ENCODE measurements around the gene PLA2G2F.

The PLA2G2F gene

DNA sequence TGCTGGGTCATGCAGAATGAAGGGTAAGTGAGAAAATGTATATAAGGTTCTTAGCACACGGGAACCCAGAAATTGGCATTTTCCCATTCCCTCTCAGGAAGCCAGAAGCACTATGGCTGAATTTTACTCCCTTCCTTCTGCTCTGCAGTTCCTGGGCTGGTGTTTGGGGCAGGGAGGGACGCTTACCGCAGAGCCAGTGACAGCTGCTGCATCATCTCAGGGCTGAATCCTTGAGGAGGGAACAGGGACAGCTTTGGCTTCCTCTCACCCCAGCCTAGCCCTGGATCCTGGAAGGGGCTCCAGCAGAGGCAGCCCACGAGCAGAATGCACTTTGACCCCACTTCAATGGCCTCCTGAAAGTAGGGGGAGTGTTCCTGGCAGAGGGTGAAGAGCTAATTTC lies 31.8 kb upstream of the PLA2G2F start:
- H3K36me3 Mint-ChIP-seq (ENCODE audit: insufficient read depth): no peaks in the 10 kb centered on the region
- H3K9me3 Mint-ChIP-seq: no peaks in the 10 kb centered on the region
- no peak for ATAC-seq (replicated peaks; ENCODE audit: extremely low read depth, poor library complexity, severe bottlenecking)
- no peak overlapping the region for H3K27ac Mint-ChIP-seq (ENCODE audit: low read depth)
- no peak overlapping the region for H3K4me3 Mint-ChIP-seq
- H3K27me3 Mint-ChIP-seq: peaks cover 29% of the 10 kb centered on the region
- H3K4me1 Mint-ChIP-seq: no peaks in the 10 kb centered on the region
- no peak for DNase-seq (ENCODE audit: low spot score in 2 of 2)

DNA sequence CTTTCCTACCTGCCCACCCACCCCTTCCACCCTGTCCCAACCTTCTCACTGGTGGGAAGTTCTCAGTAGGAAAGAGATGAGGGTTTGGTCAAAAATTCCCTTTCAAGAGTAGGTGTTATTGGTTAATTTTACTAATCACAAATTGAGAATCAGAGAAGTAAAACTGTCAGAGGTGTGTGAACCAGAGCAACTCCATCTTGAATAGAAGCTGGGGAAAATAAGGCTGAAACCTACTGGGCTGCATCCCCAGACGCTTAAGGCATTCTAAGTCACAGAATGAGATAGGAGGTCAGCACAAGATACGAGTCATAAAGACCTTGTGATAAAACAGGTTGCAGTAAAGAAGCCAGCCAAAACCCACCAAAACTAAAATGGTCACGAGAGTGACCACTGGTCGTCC lies 31.3 kb upstream of the PLA2G2F start:
- Mint-ChIP-seq H3K27me3 (peaks cover 33% of the 10 kb centered on the region), H3K36me3 (ENCODE audit: insufficient read depth) (no peaks in the 10 kb centered on the region), H3K4me1 (no peaks in the 10 kb centered on the region), H3K9me3 (no peaks in the 10 kb centered on the region), H3K4me3 (no peak overlapping the region), H3K27ac (ENCODE audit: low read depth) (no peak overlapping the region)
- ATAC-seq (replicated peaks; ENCODE audit: extremely low read depth, poor library complexity, severe bottlenecking) (no peak), DNase-seq (ENCODE audit: low spot score in 2 of 2) (no peak)

DNA sequence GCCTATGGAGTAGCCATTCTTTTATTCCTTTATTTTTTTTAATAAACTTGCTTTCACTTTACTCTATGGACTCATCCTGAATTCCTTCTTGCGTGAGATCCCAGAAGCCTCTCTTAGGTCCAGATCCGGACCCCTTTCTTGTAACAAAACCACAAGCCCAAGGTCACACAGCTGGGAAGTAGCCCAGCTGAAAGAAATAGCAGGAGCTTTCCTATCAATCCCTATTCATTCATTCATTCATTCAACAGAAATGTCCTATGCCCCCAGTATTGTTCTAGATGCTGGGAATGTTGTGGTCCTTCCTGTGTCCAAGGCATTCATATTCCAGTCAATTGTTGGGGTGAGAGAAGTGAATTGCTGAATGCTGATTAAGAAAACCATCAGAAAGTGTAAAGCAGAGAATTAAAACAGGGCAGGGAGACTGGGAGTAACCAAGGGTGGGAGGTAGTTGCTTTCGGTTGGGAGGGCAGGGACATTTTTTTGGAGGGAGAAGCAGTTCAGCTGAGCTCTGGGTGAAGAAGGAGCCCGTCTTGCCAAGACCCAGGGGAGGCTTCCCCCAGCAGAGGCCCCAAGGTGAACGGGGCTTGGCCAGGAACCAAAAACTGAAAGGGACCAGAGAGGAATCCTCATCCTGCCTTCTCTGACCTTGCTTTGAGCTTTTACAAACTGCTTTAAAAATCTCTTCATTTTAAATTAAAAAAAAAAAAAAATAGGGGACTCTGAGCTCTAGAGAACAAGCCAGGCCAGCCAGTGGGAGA lies 30.6 kb upstream of the PLA2G2F start:
- Mint-ChIP-seq H3K36me3 (ENCODE audit: insufficient read depth) (no peaks in the 10 kb centered on the region), H3K4me1 (no peaks in the 10 kb centered on the region), H3K4me3 (no peak overlapping the region), H3K9me3 (no peaks in the 10 kb centered on the region), H3K27ac (ENCODE audit: low read depth) (no peak overlapping the region), H3K27me3 (peaks cover 41% of the 10 kb centered on the region)
- no peak for DNase-seq (ENCODE audit: low spot score in 2 of 2)
- ATAC-seq (replicated peaks; ENCODE audit: extremely low read depth, poor library complexity, severe bottlenecking): no peak

DNA sequence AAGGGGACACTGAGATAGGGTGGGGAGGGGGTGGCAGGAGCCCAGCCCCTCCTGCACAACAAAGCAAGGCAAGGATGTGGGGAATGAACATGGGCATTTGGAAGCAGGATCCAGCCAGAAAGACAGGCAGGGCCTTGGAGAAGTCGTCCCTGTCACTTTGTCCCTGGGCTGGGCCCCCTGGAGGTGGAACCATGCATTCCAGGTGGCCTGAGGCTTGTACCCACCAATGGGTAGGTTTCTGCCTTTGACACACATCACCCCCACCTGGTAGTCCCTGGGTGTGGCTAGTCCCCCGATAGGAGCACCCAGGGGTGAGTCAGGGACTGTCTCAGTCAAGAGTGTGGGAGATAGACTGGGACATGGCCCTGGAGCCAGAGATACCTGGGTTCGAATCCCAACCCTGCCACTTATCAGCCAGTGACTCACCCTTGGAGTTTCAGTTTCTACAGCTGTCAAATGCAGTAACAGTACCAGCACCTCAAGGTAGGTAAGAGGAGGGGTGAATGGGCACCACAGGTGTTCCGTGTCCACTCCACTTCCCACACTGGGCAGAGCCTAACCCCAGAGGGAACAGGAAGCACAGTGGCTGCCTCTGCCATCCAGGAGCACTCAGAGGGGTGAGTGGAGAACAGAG lies 29.8 kb upstream of the PLA2G2F start:
- no peak for DNase-seq (ENCODE audit: low spot score in 2 of 2)
- Mint-ChIP-seq H3K4me3 (no peak overlapping the region), H3K9me3 (no peaks in the 10 kb centered on the region), H3K36me3 (ENCODE audit: insufficient read depth) (peaks cover 1% of the 10 kb centered on the region), H3K27ac (ENCODE audit: low read depth) (no peak overlapping the region), H3K27me3 (peaks cover 49% of the 10 kb centered on the region), H3K4me1 (no peaks in the 10 kb centered on the region)
- no peak for ATAC-seq (replicated peaks; ENCODE audit: extremely low read depth, poor library complexity, severe bottlenecking)

DNA sequence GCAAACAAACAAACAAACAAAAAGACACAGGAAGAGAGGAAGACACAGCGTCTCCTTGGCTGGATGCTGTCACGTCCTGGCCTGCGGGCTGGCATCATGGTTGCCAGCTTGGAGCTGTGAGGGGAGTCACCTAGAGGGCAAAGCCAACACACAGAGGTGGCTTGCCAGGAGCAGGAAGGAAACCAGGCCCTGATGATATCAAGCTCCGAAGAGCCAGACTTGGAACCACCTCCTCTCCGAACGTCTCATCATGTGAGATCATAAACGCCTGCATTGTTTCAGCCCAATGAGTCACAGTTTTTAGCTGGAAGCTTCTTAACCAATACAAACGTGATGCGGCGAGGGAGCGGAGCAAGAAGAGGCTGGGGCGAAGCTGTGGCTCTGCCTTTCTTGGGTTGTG lies 28.4 kb upstream of the PLA2G2F start:
- Mint-ChIP-seq H3K9me3 (no peaks in the 10 kb centered on the region), H3K27me3 (peaks cover 62% of the 10 kb centered on the region), H3K36me3 (ENCODE audit: insufficient read depth) (peaks cover 3% of the 10 kb centered on the region), H3K4me3 (no peak overlapping the region), H3K4me1 (no peaks in the 10 kb centered on the region), H3K27ac (ENCODE audit: low read depth) (no peak overlapping the region)
- no peak for DNase-seq (ENCODE audit: low spot score in 2 of 2)
- no peak for ATAC-seq (replicated peaks; ENCODE audit: extremely low read depth, poor library complexity, severe bottlenecking)

DNA sequence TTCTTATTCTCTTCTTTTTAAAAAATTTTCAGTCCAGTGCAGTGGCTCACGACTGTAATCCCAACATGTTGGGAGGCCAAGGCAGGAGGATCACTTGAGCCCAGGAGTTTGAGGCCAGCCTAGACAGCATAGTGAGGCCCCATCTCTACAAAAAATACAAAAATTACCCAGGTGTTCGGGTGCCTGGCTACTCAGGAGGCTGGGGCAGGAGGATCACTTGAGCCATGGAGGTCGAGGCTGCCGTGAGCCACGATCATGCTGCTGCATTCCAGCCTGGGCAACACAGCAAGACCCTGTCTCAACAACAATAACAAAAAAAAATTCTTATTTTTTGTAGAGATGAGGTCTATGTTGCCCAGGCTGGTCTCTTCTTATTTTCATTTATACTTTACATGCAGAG lies 27.7 kb upstream of the PLA2G2F start:
- Mint-ChIP-seq H3K36me3 (ENCODE audit: insufficient read depth) (peaks cover 3% of the 10 kb centered on the region), H3K9me3 (no peaks in the 10 kb centered on the region), H3K4me3 (no peak overlapping the region), H3K27me3 (peaks cover 70% of the 10 kb centered on the region), H3K4me1 (no peaks in the 10 kb centered on the region), H3K27ac (ENCODE audit: low read depth) (no peak overlapping the region)
- no peak for ATAC-seq (replicated peaks; ENCODE audit: extremely low read depth, poor library complexity, severe bottlenecking)
- DNase-seq (ENCODE audit: low spot score in 2 of 2): no peak

DNA sequence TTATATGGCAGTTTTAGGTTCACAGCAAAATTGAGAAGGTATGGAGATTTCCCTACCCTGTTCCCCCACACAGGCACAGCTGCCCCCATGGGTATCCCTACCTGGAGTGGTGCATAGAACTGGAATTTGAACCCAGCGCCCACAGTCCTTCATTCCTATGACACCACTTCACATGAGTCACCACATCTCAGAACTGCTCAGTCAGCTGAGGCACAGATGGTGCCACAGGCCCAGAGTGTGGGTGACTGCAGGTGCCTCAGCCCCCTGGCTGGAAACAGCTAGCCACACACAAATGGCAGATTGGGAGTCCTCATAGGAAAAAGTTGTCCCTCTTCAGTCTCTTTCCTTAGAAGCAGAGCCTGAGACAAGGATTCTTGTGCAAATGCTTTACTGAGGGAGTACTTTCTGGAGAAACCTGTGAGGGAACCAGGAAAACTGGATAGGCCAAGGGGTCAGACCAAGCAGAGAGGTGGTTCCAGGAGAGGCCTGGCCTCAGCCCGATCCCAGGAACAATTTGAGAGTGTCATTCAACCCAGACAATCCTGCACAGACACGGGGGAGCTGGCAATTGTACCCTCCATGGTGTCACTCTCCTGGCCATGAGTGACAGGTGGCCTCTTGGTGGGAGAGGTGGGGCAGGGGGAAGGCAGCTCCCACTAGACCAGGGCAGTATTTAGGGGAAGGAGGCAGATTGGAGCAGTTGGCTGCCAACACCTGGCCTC lies 26.7 kb upstream of the PLA2G2F start:
- ATAC-seq (replicated peaks; ENCODE audit: extremely low read depth, poor library complexity, severe bottlenecking): no peak
- H3K4me3 Mint-ChIP-seq: no peak overlapping the region
- H3K4me1 Mint-ChIP-seq: no peaks in the 10 kb centered on the region
- H3K27me3 Mint-ChIP-seq: peaks cover 78% of the 10 kb centered on the region
- no peaks in the 10 kb centered on the region for H3K9me3 Mint-ChIP-seq
- H3K27ac Mint-ChIP-seq (ENCODE audit: low read depth): no peak overlapping the region
- H3K36me3 Mint-ChIP-seq (ENCODE audit: insufficient read depth): peaks cover 3% of the 10 kb centered on the region
- DNase-seq (ENCODE audit: low spot score in 2 of 2): no peak

DNA sequence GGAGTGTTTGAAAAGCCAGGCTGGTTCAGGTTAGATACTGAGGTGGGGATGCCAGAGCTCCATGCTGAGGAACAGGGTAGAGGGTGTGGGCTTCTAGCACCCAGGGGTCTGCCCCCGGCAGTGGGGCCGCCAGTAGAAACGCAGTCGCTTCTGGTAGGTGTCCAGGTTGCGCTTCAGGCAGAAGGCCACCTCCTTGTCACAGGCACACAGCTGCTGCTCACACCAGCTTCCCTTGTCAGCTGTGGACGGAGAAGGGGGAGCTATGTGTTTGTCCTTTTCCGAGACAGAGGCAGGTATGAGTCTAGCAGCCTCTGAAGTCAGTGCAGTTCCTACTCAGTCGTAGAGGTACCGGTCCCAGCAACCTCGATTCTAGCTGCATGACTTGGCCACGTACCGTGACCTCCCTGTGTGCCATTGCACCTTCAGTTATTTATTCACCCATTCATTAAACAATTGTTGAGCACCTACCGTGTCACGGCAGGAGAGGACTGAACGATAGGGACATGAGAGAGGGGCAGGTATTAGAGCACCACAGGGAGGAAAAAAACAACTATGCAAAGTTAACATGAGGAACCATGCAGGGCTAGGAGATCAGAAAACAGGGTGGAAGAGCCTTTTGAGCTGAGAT lies 25.0 kb upstream of the PLA2G2F start:
- H3K27ac Mint-ChIP-seq (ENCODE audit: low read depth): no peak overlapping the region
- peaks cover 73% of the 10 kb centered on the region for H3K27me3 Mint-ChIP-seq
- peaks cover 3% of the 10 kb centered on the region for H3K36me3 Mint-ChIP-seq (ENCODE audit: insufficient read depth)
- H3K9me3 Mint-ChIP-seq: no peaks in the 10 kb centered on the region
- no peak overlapping the region for H3K4me3 Mint-ChIP-seq
- no peak for ATAC-seq (replicated peaks; ENCODE audit: extremely low read depth, poor library complexity, severe bottlenecking)
- H3K4me1 Mint-ChIP-seq: no peaks in the 10 kb centered on the region
- DNase-seq (ENCODE audit: low spot score in 2 of 2): no peak

GRCh38 chr1:20115479-20115878 lies 23.6 kb upstream of the PLA2G2F start:
- DNase-seq (ENCODE audit: low spot score in 2 of 2) (no peak), ATAC-seq (replicated peaks; ENCODE audit: extremely low read depth, poor library complexity, severe bottlenecking) (no peak)
- peaks cover 3% of the 10 kb centered on the region for H3K36me3 Mint-ChIP-seq (ENCODE audit: insufficient read depth)
- no peaks in the 10 kb centered on the region for H3K9me3 Mint-ChIP-seq
- H3K27me3 Mint-ChIP-seq: peaks cover 75% of the 10 kb centered on the region
- H3K4me1 Mint-ChIP-seq: no peaks in the 10 kb centered on the region
- no peak overlapping the region for H3K27ac Mint-ChIP-seq (ENCODE audit: low read depth)
- H3K4me3 Mint-ChIP-seq: no peak overlapping the region

DNA sequence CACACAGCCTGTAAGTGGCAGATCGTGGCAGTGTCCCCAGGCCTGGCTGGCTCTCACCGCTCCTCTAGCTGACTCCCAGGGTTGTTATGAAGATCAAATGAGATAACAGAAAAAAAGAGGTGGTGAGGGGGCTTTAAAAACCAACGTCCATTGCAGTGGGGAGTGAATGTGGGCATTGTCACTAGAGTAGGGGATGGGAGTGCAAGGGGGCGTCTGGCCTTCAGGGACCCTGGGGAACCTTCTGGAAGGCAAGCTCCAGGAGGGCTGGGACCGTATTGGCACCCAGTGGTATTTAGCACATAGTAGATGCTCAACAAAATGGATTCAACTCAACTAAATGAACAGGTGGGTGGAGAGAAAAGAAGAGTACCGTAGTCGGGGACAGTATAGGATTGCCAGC lies 23.2 kb upstream of the PLA2G2F start:
- H3K36me3 Mint-ChIP-seq (ENCODE audit: insufficient read depth): peaks cover 3% of the 10 kb centered on the region
- ATAC-seq (replicated peaks; ENCODE audit: extremely low read depth, poor library complexity, severe bottlenecking) (no peak), DNase-seq (ENCODE audit: low spot score in 2 of 2) (no peak)
- no peaks in the 10 kb centered on the region for H3K9me3 Mint-ChIP-seq
- no peak overlapping the region for H3K4me3 Mint-ChIP-seq
- no peak overlapping the region for H3K27ac Mint-ChIP-seq (ENCODE audit: low read depth)
- no peaks in the 10 kb centered on the region for H3K4me1 Mint-ChIP-seq
- peaks cover 74% of the 10 kb centered on the region for H3K27me3 Mint-ChIP-seq

- ATAC-seq (replicated peaks; ENCODE audit: extremely low read depth, poor library complexity, severe bottlenecking) (no peak), DNase-seq (ENCODE audit: low spot score in 2 of 2) (no peak)
- Mint-ChIP-seq H3K27ac (ENCODE audit: low read depth) (no peak overlapping the region), H3K9me3 (no peaks in the 10 kb centered on the region), H3K36me3 (ENCODE audit: insufficient read depth) (peaks cover 3% of the 10 kb centered on the region), H3K27me3 (peaks cover 83% of the 10 kb centered on the region), H3K4me3 (no peak overlapping the region), H3K4me1 (no peaks in the 10 kb centered on the region)
These were observed 21.9 kb upstream of the PLA2G2F start for GRCh38 chr1:20117236-20117635.

DNA sequence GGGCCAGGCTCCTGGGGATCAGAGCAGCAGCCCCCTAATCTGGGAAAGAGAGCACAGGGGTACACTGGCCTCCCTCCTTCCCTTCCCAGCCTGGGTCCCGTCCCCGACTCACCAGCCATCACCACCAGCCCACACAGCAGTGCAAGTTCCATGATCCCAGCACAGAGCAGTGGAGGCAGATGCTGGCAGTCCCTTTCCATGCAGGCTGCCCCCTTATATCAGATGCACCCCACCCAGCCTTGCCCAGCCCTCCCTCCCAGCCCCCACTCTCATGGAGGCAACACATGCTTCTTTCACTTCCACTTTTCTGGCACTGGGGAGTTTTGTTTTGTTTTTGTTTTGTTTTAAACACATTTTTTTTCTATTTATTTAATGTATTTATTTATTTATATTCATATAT lies 19.8 kb upstream of the PLA2G2F start, which contains the start of gene PLA2G2D:
PLA2G2D (minus strand) TSS at position 190 of the 400 bp plus-strand sequence; CDS start at position 152, 38 bp downstream.
- no peak for ATAC-seq (replicated peaks; ENCODE audit: extremely low read depth, poor library complexity, severe bottlenecking)
- peaks cover 73% of the 10 kb centered on the region for H3K27me3 Mint-ChIP-seq

More for the DNA sequence above, 19.8 kb upstream of the PLA2G2F start, which contains the start of gene PLA2G2D:
- no peaks in the 10 kb centered on the region for H3K9me3 Mint-ChIP-seq
- peaks cover 3% of the 10 kb centered on the region for H3K36me3 Mint-ChIP-seq (ENCODE audit: insufficient read depth)
- DNase-seq (ENCODE audit: low spot score in 2 of 2): no peak
- no peak within 1 kb of the TSS for H3K4me3 Mint-ChIP-seq
- H3K4me1 Mint-ChIP-seq: no peaks in the 10 kb centered on the region
- no peak within 1 kb of the TSS for H3K27ac Mint-ChIP-seq (ENCODE audit: low read depth)

All from central memory CD8-positive, alpha-beta T cell (primary cell).